Measurements from ENCODE around the gene DNAJB12.
A peak's percentile ranks its signal among the peaks of the same experiment; 100 is the strongest.
"Not testable (repeated sequence)": the region's sequence is repeated elsewhere in the genome, so short reads cannot be mapped to it uniquely, and the experiment has no call there.

The DNAJB12 gene

GRCh38 chr10:72332423-72333111 is 22.2 kb downstream of the DNAJB12 start:
- no peak for DNase-seq (ENCODE audit: low read depth in 1 of 2, low spot score in 1 of 2)

- peak; percentile 69 to 79 for DNase-seq (ENCODE audit: low read depth in 1 of 2, low spot score in 1 of 2)
Measured at GRCh38 chr10:72331575-72332422, 22.9 kb downstream of the DNAJB12 start.

GRCh38 chr10:72330069-72330426 is 24.7 kb downstream of the DNAJB12 start:
- no peak for DNase-seq (ENCODE audit: low read depth in 1 of 2, low spot score in 1 of 2)

GRCh38 chr10:72329290-72330068 is 25.2 kb downstream of the DNAJB12 start:
- no peak for DNase-seq (ENCODE audit: low read depth in 1 of 2, low spot score in 1 of 2)

- DNase-seq (ENCODE audit: low read depth in 1 of 2, low spot score in 1 of 2) = no peak
Measured at GRCh38 chr10:72328829-72329204, 25.9 kb downstream of the DNAJB12 start.

GRCh38 chr10:72328045-72328828 is 26.5 kb downstream of the DNAJB12 start:
- DNase-seq (ENCODE audit: low read depth in 1 of 2, low spot score in 1 of 2) = no peak

- DNase-seq (ENCODE audit: low read depth in 1 of 2, low spot score in 1 of 2) = not testable (repeated sequence)
Measured at GRCh38 chr10:72326665-72327603, 27.8 kb downstream of the DNAJB12 start.

- DNase-seq (ENCODE audit: low read depth in 1 of 2, low spot score in 1 of 2) = not testable (repeated sequence)
Measured at GRCh38 chr10:72325243-72326175, 29.2 kb downstream of the DNAJB12 start.

- DNase-seq (ENCODE audit: low read depth in 1 of 2, low spot score in 1 of 2) = no peak
Measured at GRCh38 chr10:72323771-72324191, 30.9 kb downstream of the DNAJB12 start.

GRCh38 chr10:72323108-72323749 is 31.5 kb downstream of the DNAJB12 start:
- DNase-seq (ENCODE audit: low read depth in 1 of 2, low spot score in 1 of 2) = no peak

GRCh38 chr10:72322280-72323058 is 32.2 kb downstream of the DNAJB12 start:
- DNase-seq (ENCODE audit: low read depth in 1 of 2, low spot score in 1 of 2) = peak in 1 of 2 donors; percentile 48

- DNase-seq (ENCODE audit: low read depth in 1 of 2, low spot score in 1 of 2) = no peak
Measured at GRCh38 chr10:72322030-72322279, 32.8 kb downstream of the DNAJB12 start.

- DNase-seq (ENCODE audit: low read depth in 1 of 2, low spot score in 1 of 2) = no peak
Measured at GRCh38 chr10:72321248-72322029, 33.3 kb downstream of the DNAJB12 start.

GRCh38 chr10:72320676-72321247 is 34.0 kb downstream of the DNAJB12 start:
- peak in 1 of 2 donors; percentile 46 for DNase-seq (ENCODE audit: low read depth in 1 of 2, low spot score in 1 of 2)

GRCh38 chr10:72319416-72320254 is 35.1 kb downstream of the DNAJB12 start:
- DNase-seq (ENCODE audit: low read depth in 1 of 2, low spot score in 1 of 2) = peak; percentile 74 to 83
